WTC11 (cell line): ENCODE results near the gene SH3TC1. TPM values are rescaled to one million over a fixed set of nuclear protein-coding genes. Genes with fewer than 3 reads are reported as not detected.

ENCODE experiments used
- ATAC-seq: fragments of 200-7000 bp; cut with Tn5 transposase; 2 replicates; pipeline ENCODE4 v1.10.0; 2021; ENCODE audit warnings: mild to moderate bottlenecking, moderate library complexity
- CTCF ChIA-PET: fragments of 300-600 bp; sonication (Branson Sonifier 250); formaldehyde crosslinking; loops from one replicate; lab custom pipeline; 2021; ENCODE audit warnings: antibody characterized with exemption; lab: Charles Lee
- POLR2A ChIA-PET: fragments of 350-600 bp; sonication (Branson Sonifier 250); formaldehyde crosslinking; loops from one replicate; lab custom pipeline; 2021; ENCODE audit warnings: antibody characterized with exemption; lab: Charles Lee
- DNase-seq: peaks from one replicate; pipeline ENCODE4 v3.0.0; 2021; ENCODE audit warnings: low spot score
- H3K27ac Mint-ChIP-seq: 2 replicates; pipeline ENCODE4 v1.8.0; 2021; ENCODE audit warnings: mixed read lengths
- H3K27me3 Mint-ChIP-seq: 2 replicates; pipeline ENCODE4 v1.8.0; 2021; ENCODE audit warnings: low read depth, mild to moderate bottlenecking, moderate library complexity, mixed read lengths
- H3K36me3 Mint-ChIP-seq: 2 replicates; pipeline ENCODE4 v1.8.0; 2021; ENCODE audit warnings: mixed read lengths
- H3K4me1 Mint-ChIP-seq: 2 replicates; pipeline ENCODE4 v1.8.0; 2022; ENCODE audit warnings: mixed read lengths
- H3K4me3 Mint-ChIP-seq: 2 replicates; pipeline ENCODE4 v1.8.0; 2021; ENCODE audit warnings: mild to moderate bottlenecking, moderate library complexity, mixed read lengths
- H3K9me3 Mint-ChIP-seq: 2 replicates; pipeline ENCODE4 v1.8.0; 2021; ENCODE audit warnings: mixed read lengths
- FOXK1 ChIP-seq: sonication (generic); formaldehyde crosslinking; IDR thresholded peaks from 2 replicates; pipeline ENCODE4 v1.8.0; 2022; ENCODE audit warnings: mild to moderate bottlenecking, moderate library complexity, missing genetic modification reagents
- GABPB1 ChIP-seq: sonication (generic); formaldehyde crosslinking; IDR thresholded peaks from 2 replicates; pipeline ENCODE4 v1.8.1; 2023; ENCODE audit warnings: mild to moderate bottlenecking, missing genetic modification reagents
- HMGA2 ChIP-seq: fragments of 250-450 bp; sonication (Bioruptor Pico); IDR thresholded peaks from 2 replicates; pipeline ENCODE4 v1.4.0; 2021; ENCODE audit warnings: mild to moderate bottlenecking, moderate library complexity
- IRF2 ChIP-seq: sonication (generic); formaldehyde crosslinking; IDR thresholded peaks from 2 replicates; pipeline ENCODE4 v1.8.0; 2022; ENCODE audit warnings: low read depth, missing genetic modification reagents, borderline replicate concordance
- JAZF1 ChIP-seq: fragments of 250-450 bp; sonication (Bioruptor Pico); IDR thresholded peaks from 2 replicates; pipeline ENCODE4 v1.9.0; 2021; ENCODE audit warnings: moderate library complexity, mild to moderate bottlenecking, inconsistent platforms
- MYBL2 ChIP-seq: sonication (generic); formaldehyde crosslinking; IDR thresholded peaks from 2 replicates; pipeline ENCODE4 v1.8.1; 2023; ENCODE audit warnings: mild to moderate bottlenecking, moderate library complexity, missing genetic modification reagents
- NR2C2 ChIP-seq: sonication (generic); formaldehyde crosslinking; IDR thresholded peaks from 2 replicates; pipeline ENCODE4 v1.8.0; 2022; ENCODE audit warnings: mild to moderate bottlenecking, missing genetic modification reagents
- OVOL2 ChIP-seq: fragments of 250-450 bp; sonication (Bioruptor Pico); IDR thresholded peaks from 2 replicates; pipeline ENCODE4 v1.9.0; 2021; ENCODE audit warnings: mild to moderate bottlenecking, borderline replicate concordance
- RORB ChIP-seq: fragments of 250-450 bp; sonication (Bioruptor Pico); IDR thresholded peaks from 2 replicates; pipeline ENCODE4 v1.9.0; 2021; ENCODE audit warnings: mild to moderate bottlenecking
- SOX15 ChIP-seq: fragments of 250-450 bp; sonication (Bioruptor Pico); IDR thresholded peaks from 2 replicates; pipeline ENCODE4 v1.9.0; 2021; ENCODE audit warnings: mild to moderate bottlenecking
- TP53 ChIP-seq: sonication (generic); formaldehyde crosslinking; IDR thresholded peaks from 2 replicates; pipeline ENCODE4 v1.8.1; 2023; ENCODE audit warnings: mild to moderate bottlenecking, missing genetic modification reagents
- ZNF219 ChIP-seq: sonication (generic); formaldehyde crosslinking; IDR thresholded peaks from 2 replicates; pipeline ENCODE4 v1.8.0; 2023; ENCODE audit warnings: missing genetic modification reagents, mild to moderate bottlenecking, borderline replicate concordance
- ZNF671 ChIP-seq: fragments of 250-450 bp; sonication (Bioruptor Pico); IDR thresholded peaks from 2 replicates; pipeline ENCODE4 v1.8.0; 2021; ENCODE audit warnings: mild to moderate bottlenecking
- total RNA-seq: library from RNA; stranded (reverse); gene quantifications from 3 replicates; pipeline ENCODE4 v1.2.3, GENCODE V29; 2021
- TF ChIP-seq, protein P1 (sequence below): sonication (generic); formaldehyde crosslinking; IDR thresholded peaks from 2 replicates; pipeline ENCODE4 v1.8.1; 2023; ENCODE audit warnings: mild to moderate bottlenecking, missing genetic modification reagents, moderate library complexity
- TF ChIP-seq, protein P2 (sequence below): sonication (generic); formaldehyde crosslinking; IDR thresholded peaks from 2 replicates; pipeline ENCODE4 v1.8.1; 2022; ENCODE audit warnings: mild to moderate bottlenecking, missing genetic modification reagents, moderate library complexity, borderline replicate concordance
- TF ChIP-seq, protein P3 (sequence below): sonication (generic); formaldehyde crosslinking; IDR thresholded peaks from 2 replicates; pipeline ENCODE4 v1.8.1; 2023; ENCODE audit warnings: mild to moderate bottlenecking, missing genetic modification reagents, borderline replicate concordance
- TF ChIP-seq, protein P4 (sequence below): sonication (generic); formaldehyde crosslinking; IDR thresholded peaks from 2 replicates; pipeline ENCODE4 v1.8.0; 2023; ENCODE audit warnings: mild to moderate bottlenecking, missing genetic modification reagents
- TF ChIP-seq, protein P5 (sequence below): sonication (generic); formaldehyde crosslinking; IDR thresholded peaks from 2 replicates; pipeline ENCODE4 v1.8.0; 2023; ENCODE audit warnings: missing genetic modification reagents, mild to moderate bottlenecking, borderline replicate concordance

Gene SH3TC1
- total RNA-seq, 1 experiment from 2014 or later, result 0.42 TPM

- H3K4me1 Mint-ChIP-seq, result peaks cover 6% of the 10 kb centered on the region
- no peaks in the 10 kb centered on the region for H3K36me3 Mint-ChIP-seq
- ChIA-PET POLR2A (no interaction called here), CTCF (no interaction called here)
- DNase-seq (no peak), ATAC-seq (no peak)
- H3K27me3 Mint-ChIP-seq, result peaks cover 11% of the 10 kb centered on the region
- H3K27ac Mint-ChIP-seq, result no peak overlapping the region
- TF ChIP-seq ZNF219 (CRISPR knock-in tag) (no peak), OVOL2 (CRISPR knock-in tag) (no peak)
- TF ChIP-seq, protein P1, sequence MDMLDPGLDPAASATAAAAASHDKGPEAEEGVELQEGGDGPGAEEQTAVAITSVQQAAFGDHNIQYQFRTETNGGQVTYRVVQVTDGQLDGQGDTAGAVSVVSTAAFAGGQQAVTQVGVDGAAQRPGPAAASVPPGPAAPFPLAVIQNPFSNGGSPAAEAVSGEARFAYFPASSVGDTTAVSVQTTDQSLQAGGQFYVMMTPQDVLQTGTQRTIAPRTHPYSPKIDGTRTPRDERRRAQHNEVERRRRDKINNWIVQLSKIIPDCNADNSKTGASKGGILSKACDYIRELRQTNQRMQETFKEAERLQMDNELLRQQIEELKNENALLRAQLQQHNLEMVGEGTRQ (CRISPR knock-in tag), result no peak
- no peak overlapping the region for H3K4me3 Mint-ChIP-seq
- no peaks in the 10 kb centered on the region for H3K9me3 Mint-ChIP-seq
Observed at GRCh38 chr4:8152090-8152864, 46.8 kb upstream of the SH3TC1 start.

DNA sequence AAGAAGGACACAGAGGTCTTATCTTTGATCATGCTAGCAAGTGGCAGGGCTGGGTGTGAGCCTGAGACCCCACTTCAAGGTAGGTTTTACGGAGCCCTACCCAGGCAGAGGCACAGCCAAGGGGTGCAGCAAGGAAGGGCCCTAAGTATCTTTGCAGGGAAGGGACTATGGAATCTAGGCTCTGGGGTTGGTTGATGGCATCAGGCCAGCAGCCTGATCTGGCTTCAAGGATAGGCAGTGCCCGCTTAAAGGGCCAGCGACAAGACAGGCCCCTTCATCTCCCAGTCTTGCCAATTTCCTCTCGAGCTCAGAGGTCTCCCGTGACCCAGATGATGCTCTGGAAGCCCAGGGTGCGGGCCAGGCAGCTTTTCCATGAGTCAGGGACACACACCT, 46.2 kb upstream of the SH3TC1 start:
- ChIA-PET CTCF (no interaction called here), POLR2A (no interaction called here)
- peaks cover 7% of the 10 kb centered on the region for H3K4me1 Mint-ChIP-seq
- H3K27ac Mint-ChIP-seq, result no peak overlapping the region
- no peak overlapping the region for H3K4me3 Mint-ChIP-seq
- DNase-seq (no peak), ATAC-seq (no peak)
- H3K9me3 Mint-ChIP-seq, result no peaks in the 10 kb centered on the region
- peaks cover 17% of the 10 kb centered on the region for H3K27me3 Mint-ChIP-seq
- H3K36me3 Mint-ChIP-seq, result no peaks in the 10 kb centered on the region
- TF ChIP-seq FOXK1, result no peak
- no peak for TF ChIP-seq MYBL2 (CRISPR knock-in tag)
- TF ChIP-seq IRF2 (CRISPR knock-in tag), result no peak
- no peak for TF ChIP-seq GABPB1 (CRISPR knock-in tag)
- TF ChIP-seq, protein P2, sequence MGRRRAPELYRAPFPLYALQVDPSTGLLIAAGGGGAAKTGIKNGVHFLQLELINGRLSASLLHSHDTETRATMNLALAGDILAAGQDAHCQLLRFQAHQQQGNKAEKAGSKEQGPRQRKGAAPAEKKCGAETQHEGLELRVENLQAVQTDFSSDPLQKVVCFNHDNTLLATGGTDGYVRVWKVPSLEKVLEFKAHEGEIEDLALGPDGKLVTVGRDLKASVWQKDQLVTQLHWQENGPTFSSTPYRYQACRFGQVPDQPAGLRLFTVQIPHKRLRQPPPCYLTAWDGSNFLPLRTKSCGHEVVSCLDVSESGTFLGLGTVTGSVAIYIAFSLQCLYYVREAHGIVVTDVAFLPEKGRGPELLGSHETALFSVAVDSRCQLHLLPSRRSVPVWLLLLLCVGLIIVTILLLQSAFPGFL (CRISPR knock-in tag), result no peak
- TF ChIP-seq RORB (CRISPR knock-in tag), result no peak
- no peak for TF ChIP-seq SOX15 (CRISPR knock-in tag)
- TF ChIP-seq, protein P3, sequence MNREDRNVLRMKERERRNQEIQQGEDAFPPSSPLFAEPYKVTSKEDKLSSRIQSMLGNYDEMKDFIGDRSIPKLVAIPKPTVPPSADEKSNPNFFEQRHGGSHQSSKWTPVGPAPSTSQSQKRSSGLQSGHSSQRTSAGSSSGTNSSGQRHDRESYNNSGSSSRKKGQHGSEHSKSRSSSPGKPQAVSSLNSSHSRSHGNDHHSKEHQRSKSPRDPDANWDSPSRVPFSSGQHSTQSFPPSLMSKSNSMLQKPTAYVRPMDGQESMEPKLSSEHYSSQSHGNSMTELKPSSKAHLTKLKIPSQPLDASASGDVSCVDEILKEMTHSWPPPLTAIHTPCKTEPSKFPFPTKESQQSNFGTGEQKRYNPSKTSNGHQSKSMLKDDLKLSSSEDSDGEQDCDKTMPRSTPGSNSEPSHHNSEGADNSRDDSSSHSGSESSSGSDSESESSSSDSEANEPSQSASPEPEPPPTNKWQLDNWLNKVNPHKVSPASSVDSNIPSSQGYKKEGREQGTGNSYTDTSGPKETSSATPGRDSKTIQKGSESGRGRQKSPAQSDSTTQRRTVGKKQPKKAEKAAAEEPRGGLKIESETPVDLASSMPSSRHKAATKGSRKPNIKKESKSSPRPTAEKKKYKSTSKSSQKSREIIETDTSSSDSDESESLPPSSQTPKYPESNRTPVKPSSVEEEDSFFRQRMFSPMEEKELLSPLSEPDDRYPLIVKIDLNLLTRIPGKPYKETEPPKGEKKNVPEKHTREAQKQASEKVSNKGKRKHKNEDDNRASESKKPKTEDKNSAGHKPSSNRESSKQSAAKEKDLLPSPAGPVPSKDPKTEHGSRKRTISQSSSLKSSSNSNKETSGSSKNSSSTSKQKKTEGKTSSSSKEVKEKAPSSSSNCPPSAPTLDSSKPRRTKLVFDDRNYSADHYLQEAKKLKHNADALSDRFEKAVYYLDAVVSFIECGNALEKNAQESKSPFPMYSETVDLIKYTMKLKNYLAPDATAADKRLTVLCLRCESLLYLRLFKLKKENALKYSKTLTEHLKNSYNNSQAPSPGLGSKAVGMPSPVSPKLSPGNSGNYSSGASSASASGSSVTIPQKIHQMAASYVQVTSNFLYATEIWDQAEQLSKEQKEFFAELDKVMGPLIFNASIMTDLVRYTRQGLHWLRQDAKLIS (CRISPR knock-in tag), result no peak
- TF ChIP-seq, protein P4, sequence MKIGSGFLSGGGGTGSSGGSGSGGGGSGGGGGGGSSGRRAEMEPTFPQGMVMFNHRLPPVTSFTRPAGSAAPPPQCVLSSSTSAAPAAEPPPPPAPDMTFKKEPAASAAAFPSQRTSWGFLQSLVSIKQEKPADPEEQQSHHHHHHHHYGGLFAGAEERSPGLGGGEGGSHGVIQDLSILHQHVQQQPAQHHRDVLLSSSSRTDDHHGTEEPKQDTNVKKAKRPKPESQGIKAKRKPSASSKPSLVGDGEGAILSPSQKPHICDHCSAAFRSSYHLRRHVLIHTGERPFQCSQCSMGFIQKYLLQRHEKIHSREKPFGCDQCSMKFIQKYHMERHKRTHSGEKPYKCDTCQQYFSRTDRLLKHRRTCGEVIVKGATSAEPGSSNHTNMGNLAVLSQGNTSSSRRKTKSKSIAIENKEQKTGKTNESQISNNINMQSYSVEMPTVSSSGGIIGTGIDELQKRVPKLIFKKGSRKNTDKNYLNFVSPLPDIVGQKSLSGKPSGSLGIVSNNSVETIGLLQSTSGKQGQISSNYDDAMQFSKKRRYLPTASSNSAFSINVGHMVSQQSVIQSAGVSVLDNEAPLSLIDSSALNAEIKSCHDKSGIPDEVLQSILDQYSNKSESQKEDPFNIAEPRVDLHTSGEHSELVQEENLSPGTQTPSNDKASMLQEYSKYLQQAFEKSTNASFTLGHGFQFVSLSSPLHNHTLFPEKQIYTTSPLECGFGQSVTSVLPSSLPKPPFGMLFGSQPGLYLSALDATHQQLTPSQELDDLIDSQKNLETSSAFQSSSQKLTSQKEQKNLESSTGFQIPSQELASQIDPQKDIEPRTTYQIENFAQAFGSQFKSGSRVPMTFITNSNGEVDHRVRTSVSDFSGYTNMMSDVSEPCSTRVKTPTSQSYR, result no peak
- no peak for TF ChIP-seq NR2C2
- no peak for TF ChIP-seq JAZF1 (CRISPR knock-in tag)
- no peak for TF ChIP-seq HMGA2
- TF ChIP-seq TP53, result no peak
- no peak for TF ChIP-seq ZNF671 (CRISPR knock-in tag)
- TF ChIP-seq, protein P5, sequence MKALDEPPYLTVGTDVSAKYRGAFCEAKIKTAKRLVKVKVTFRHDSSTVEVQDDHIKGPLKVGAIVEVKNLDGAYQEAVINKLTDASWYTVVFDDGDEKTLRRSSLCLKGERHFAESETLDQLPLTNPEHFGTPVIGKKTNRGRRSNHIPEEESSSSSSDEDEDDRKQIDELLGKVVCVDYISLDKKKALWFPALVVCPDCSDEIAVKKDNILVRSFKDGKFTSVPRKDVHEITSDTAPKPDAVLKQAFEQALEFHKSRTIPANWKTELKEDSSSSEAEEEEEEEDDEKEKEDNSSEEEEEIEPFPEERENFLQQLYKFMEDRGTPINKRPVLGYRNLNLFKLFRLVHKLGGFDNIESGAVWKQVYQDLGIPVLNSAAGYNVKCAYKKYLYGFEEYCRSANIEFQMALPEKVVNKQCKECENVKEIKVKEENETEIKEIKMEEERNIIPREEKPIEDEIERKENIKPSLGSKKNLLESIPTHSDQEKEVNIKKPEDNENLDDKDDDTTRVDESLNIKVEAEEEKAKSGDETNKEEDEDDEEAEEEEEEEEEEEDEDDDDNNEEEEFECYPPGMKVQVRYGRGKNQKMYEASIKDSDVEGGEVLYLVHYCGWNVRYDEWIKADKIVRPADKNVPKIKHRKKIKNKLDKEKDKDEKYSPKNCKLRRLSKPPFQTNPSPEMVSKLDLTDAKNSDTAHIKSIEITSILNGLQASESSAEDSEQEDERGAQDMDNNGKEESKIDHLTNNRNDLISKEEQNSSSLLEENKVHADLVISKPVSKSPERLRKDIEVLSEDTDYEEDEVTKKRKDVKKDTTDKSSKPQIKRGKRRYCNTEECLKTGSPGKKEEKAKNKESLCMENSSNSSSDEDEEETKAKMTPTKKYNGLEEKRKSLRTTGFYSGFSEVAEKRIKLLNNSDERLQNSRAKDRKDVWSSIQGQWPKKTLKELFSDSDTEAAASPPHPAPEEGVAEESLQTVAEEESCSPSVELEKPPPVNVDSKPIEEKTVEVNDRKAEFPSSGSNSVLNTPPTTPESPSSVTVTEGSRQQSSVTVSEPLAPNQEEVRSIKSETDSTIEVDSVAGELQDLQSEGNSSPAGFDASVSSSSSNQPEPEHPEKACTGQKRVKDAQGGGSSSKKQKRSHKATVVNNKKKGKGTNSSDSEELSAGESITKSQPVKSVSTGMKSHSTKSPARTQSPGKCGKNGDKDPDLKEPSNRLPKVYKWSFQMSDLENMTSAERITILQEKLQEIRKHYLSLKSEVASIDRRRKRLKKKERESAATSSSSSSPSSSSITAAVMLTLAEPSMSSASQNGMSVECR, result no peak
